B cell (primary cell): ENCODE measurements around the gene AASS. TPM values are rescaled to one million over a fixed set of nuclear protein-coding genes. Genes with fewer than 3 reads are reported as not detected.

Experiments
- ATAC-seq: fragments of 200-7000 bp; cut with Tn5 transposase; one replicate; pipeline ENCODE4 v1.10.0; 2021; ENCODE audit warnings: low read depth, mild to moderate bottlenecking, moderate number of reproducible peaks, moderate library complexity
- CTCF ChIA-PET: fragments of 350-600 bp; sonication (Branson Sonifier 250); formaldehyde crosslinking; loops from one replicate; lab custom pipeline; 2021; ENCODE audit warnings: antibody characterized with exemption, inconsistent platforms; lab: Charles Lee
- POLR2A ChIA-PET: fragments of 350-600 bp; sonication (Branson Sonifier 250); formaldehyde crosslinking; loops from one replicate; lab custom pipeline; 2021; ENCODE audit warnings: antibody characterized with exemption; lab: Charles Lee
- DNase-seq: peaks from one replicate; pipeline ENCODE4 v3.0.0; 2013
- H2AFZ ChIP-seq: 2 replicates; pipeline ENCODE4 v1.6.1; 2012; ENCODE audit warnings: mild to moderate bottlenecking, low read depth, low read length; ENCODE audit not compliant: insufficient read depth, poor library complexity, severe bottlenecking
- H3K27ac ChIP-seq, 2 donors: 1 replicate in 1 of 2; 2 replicates in 1 of 2; pipeline ENCODE4 v1.5.1; 2012 to 2013; ENCODE audit warnings: low read length in 2 of 2, mild to moderate bottlenecking in 2 of 2, moderate library complexity in 1 of 2
- H3K27me3 ChIP-seq, 4 experiments: fragments of 200-600 bp in 1 of 4; sonication (generic) in 1 of 4; replicated peaks in 1 of 4; 1 replicate in 2 of 4; 2 replicates in 2 of 4; pipeline versions ENCODE4 v1.6.1 to v1.7.0; 2013 to 2016; ENCODE audit warnings: low read length in 3 of 4, mild to moderate bottlenecking in 2 of 4, mixed read lengths in 1 of 4, moderate library complexity in 1 of 4; ENCODE audit not compliant: insufficient read depth in 4 of 4, control insufficient read depth in 3 of 4; ENCODE audit errors: control extremely low read depth in 1 of 4
- H3K36me3 ChIP-seq, 2 experiments: replicated peaks in 1 of 2; 1 replicate in 1 of 2; 2 replicates in 1 of 2; pipeline versions ENCODE4 v1.6.1 to v1.7.1; 2013; ENCODE audit warnings: low read length in 1 of 2; ENCODE audit not compliant: insufficient read depth in 2 of 2, control insufficient read depth in 1 of 2; ENCODE audit errors: control extremely low read depth in 1 of 2, extremely low read depth in 1 of 2
- H3K4me1 ChIP-seq, 2 donors: fragments of 200-600 bp in 1 of 2; sonication (generic) in 1 of 2; 1 replicate in 1 of 2; 2 replicates in 1 of 2; pipeline versions ENCODE4 v1.5.1 to v1.6.1; 2013 to 2017; ENCODE audit warnings: low read length in 2 of 2; ENCODE audit not compliant: control insufficient read depth in 2 of 2, insufficient read depth in 2 of 2
- H3K4me2 ChIP-seq: replicated peaks from 2 replicates; pipeline ENCODE3; 2012; ENCODE audit warnings: mild to moderate bottlenecking, low read depth, low read length; ENCODE audit not compliant: poor library complexity, severe bottlenecking
- H3K4me3 ChIP-seq, 5 experiments: fragments of 200-600 bp in 1 of 5; sonication (generic) in 1 of 5; 1 replicate in 3 of 5; 2 replicates in 2 of 5; pipeline versions ENCODE4 v1.5.1 to v1.7.0; 2011 to 2016; ENCODE audit warnings: low read length in 4 of 5, mild to moderate bottlenecking in 4 of 5, low read depth in 2 of 5, control low read depth in 1 of 5, moderate library complexity in 1 of 5; ENCODE audit not compliant: insufficient read depth in 1 of 5; ENCODE audit errors: control extremely low read depth in 1 of 5, extremely low read depth in 1 of 5
- H3K79me2 ChIP-seq: fragments of 200-600 bp; sonication (generic); one replicate; pipeline ENCODE4 v1.6.0; 2016; ENCODE audit warnings: low read length; ENCODE audit not compliant: control insufficient read depth, insufficient read depth
- H3K9ac ChIP-seq: fragments of 200-600 bp; sonication (generic); 2 replicates; pipeline ENCODE4 v1.6.1; 2017; ENCODE audit warnings: mild to moderate bottlenecking, low read length, moderate library complexity
- H3K9me3 ChIP-seq, 3 donors: one replicate each; pipeline versions ENCODE4 v1.6.1 to v1.7.1; 2013; ENCODE audit warnings: low read length in 2 of 3; ENCODE audit not compliant: control insufficient read depth in 2 of 3, insufficient read depth in 1 of 3; ENCODE audit errors: control extremely low read depth in 1 of 3
- H4K20me1 ChIP-seq: 2 replicates; pipeline ENCODE4 v1.6.0; 2012; ENCODE audit warnings: mild to moderate bottlenecking, low read length; ENCODE audit not compliant: insufficient read depth, control insufficient read depth, poor library complexity, severe bottlenecking
- H3K27ac Mint-ChIP-seq: one replicate; pipeline ENCODE4 v1.8.0; 2021; ENCODE audit warnings: mixed read lengths
- H3K27me3 Mint-ChIP-seq: one replicate; pipeline ENCODE4 v1.8.0; 2021; ENCODE audit warnings: mixed read lengths
- H3K4me1 Mint-ChIP-seq: one replicate; pipeline ENCODE4 v1.8.0; 2021; ENCODE audit warnings: mixed read lengths
- H3K4me3 Mint-ChIP-seq: one replicate; pipeline ENCODE4 v1.8.0; 2021; ENCODE audit warnings: mixed read lengths
- H3K9me3 Mint-ChIP-seq: one replicate; pipeline ENCODE4 v1.8.0; 2022; ENCODE audit warnings: mixed read lengths; ENCODE audit not compliant: insufficient read depth
- CTCF ChIP-seq: fragments of 200-600 bp; IDR thresholded peaks from one replicate; pipeline ENCODE4 v1.8.0; 2022; ENCODE audit warnings: antibody characterized with exemption, mild to moderate bottlenecking
- EZH2 ChIP-seq: IDR thresholded peaks from 2 replicates; pipeline ENCODE4 v1.6.1; 2012; ENCODE audit warnings: borderline replicate concordance, low read depth, mild to moderate bottlenecking, moderate library complexity, low read length; ENCODE audit not compliant: insufficient read depth, poor library complexity, severe bottlenecking
- WGBS: methylation state at CpG from one replicate; pipeline ENCODE4 v1.1.5; 2013; ENCODE audit warnings: missing lambda C conversion rate; ENCODE audit not compliant: insufficient coverage; 5-methylcytosine and 5-hydroxymethylcytosine counted together
- intact Hi-C: fragments of 100-400 bp; cut with micrococcal nuclease; formaldehyde crosslinking; loops from one replicate; pipeline ENCODE4 v1.10.0; 2022
- polyA plus RNA-seq: library from polyadenylated mRNA; depleted of rRNA; stranded (reverse); fragments of >200 nt; gene quantifications from 2 replicates; pipeline ENCODE4 v1.2.3, GENCODE V29; 2012
- total RNA-seq, 2 donors: library from RNA; stranded (reverse); fragments of 120-200 nt in 1 of 2; gene quantifications; 1 replicate in 1 of 2; 2 replicates in 1 of 2; pipeline versions ENCODE4 v1.2.3 to v1.2.4, GENCODE V29; 2013 to 2022

Gene AASS
- total and polyA plus RNA-seq, 2 donors (not counting 1 experiment from before 2014, with no cell fraction given) = 2.1 to 10.6 TPM

DNA sequence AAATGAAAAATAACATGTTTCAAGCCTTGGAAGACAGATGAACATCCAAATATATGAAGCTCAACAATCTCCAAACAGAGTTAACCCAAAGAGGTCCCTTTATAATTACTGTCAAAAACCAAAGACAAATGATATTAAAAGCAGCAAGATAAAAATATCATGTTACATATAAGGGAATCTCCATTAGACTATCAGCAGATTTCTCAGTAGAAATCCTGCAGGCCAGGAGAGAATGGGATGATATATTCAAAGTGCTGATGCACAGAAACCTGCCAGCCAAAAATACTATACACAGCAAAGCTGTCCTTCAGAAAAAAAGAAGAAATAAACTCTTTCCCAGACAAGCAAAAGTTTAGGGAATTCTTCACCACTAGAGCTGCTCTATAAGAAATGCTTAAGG lies 41.0 kb downstream of the AASS start:
- H3K4me1 Mint-ChIP-seq = no peaks in the 10 kb centered on the region
- Histone ChIP-seq H3K4me3 (no peak overlapping the region), H3K79me2 (no peaks in the 10 kb centered on the region), H3K4me2 (no peak overlapping the region), H3K4me1 (no peaks in the 10 kb centered on the region), H3K27ac (no peak overlapping the region), H3K36me3 (no peaks in the 10 kb centered on the region), H4K20me1 (no peaks in the 10 kb centered on the region), H3K9me3 (peaks cover 5 to 9% (median 7%) of the 10 kb centered on the region in 3 donors), H3K27me3 (no peaks in the 10 kb centered on the region), H2AFZ (no peak overlapping the region), H3K9ac (no peak overlapping the region)
- H3K27ac Mint-ChIP-seq = no peak overlapping the region
- POLR2A ChIA-PET = no interaction called here
- intact Hi-C loops = no loop called here
- TF ChIP-seq EZH2 (no peak), CTCF (no peak)
- DNase-seq = no peak
- ATAC-seq = no peak
- peaks cover 25% of the 10 kb centered on the region for H3K9me3 Mint-ChIP-seq
- H3K27me3 Mint-ChIP-seq = no peaks in the 10 kb centered on the region
- CTCF ChIA-PET = no interaction called here
- H3K4me3 Mint-ChIP-seq = no peak overlapping the region

GRCh38 chr7:122100021-122100420 lies 44.0 kb downstream of the AASS start:
- no peaks in the 10 kb centered on the region for H3K4me1 ChIP-seq
- peaks cover 9% of the 10 kb centered on the region for H3K9me3 Mint-ChIP-seq
- H3K9ac ChIP-seq = no peak overlapping the region
- H3K4me1 Mint-ChIP-seq = no peaks in the 10 kb centered on the region
- intact Hi-C loops = no loop called here
- no peaks in the 10 kb centered on the region for H3K27me3 Mint-ChIP-seq
- POLR2A ChIA-PET = no interaction called here
- ATAC-seq = no peak
- DNase-seq = no peak
- H3K79me2 ChIP-seq = no peaks in the 10 kb centered on the region
- no peak overlapping the region for H3K27ac Mint-ChIP-seq
- no peaks in the 10 kb centered on the region for H3K36me3 ChIP-seq
- CTCF ChIA-PET = no interaction called here
- no CpG with 5 or more reads among the region's 3 CpGs for WGBS
- H4K20me1 ChIP-seq = no peaks in the 10 kb centered on the region
- H3K4me3 Mint-ChIP-seq = no peak overlapping the region
- no peaks in the 10 kb centered on the region for H3K27me3 ChIP-seq
- TF ChIP-seq CTCF (no peak), EZH2 (no peak)
- H3K4me3 ChIP-seq = no peak overlapping the region
- H3K4me2 ChIP-seq = no peak overlapping the region
- peaks cover 5 to 9% (median 7%) of the 10 kb centered on the region in 3 donors for H3K9me3 ChIP-seq
- H2AFZ ChIP-seq = no peak overlapping the region
- no peak overlapping the region for H3K27ac ChIP-seq
